ENCODE data around the gene UBA1.

DNA sequence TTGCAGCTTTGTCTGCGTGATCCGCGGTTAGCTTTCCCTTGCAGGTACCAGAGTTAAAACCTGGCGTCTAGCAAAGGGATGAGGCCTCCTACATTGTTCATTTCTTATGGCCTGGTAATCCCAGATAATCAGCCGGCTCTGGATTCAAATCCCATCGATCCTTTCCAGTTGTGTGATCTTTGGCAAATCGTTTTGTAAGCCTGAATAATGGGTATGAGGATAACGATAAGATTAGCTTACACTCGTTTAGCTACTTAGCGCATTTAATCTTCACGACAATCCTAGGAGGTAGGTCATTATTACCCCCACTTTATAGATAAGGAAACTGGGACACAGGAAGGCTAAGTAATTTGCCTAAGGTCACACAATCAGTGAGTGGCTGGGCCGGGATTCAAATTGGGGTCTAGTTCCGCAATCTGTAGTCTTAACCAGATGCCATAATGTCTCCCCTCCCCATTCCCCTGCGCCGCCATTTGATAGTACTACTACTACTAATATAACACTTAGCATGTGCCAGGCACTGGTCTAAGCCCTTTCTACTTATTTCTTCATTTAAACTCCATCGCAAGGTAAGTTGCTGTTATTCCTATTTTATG lies 1.7 kb upstream of the UBA1 start:
- TF ChIP-seq NFE2L2 (IDR thresholded peaks at IDR 0.05; ENCODE audit: low read length) (no peak), CAMTA2 (CRISPR knock-in tag; IDR thresholded peaks at IDR 0.05; ENCODE audit: borderline replicate concordance) (no peak), TCF12 (IDR thresholded peaks at IDR 0.05) (no peak), TCF12 (CRISPR knock-in tag; IDR thresholded peaks at IDR 0.05) (no peak), SOX5 (CRISPR knock-in tag; IDR thresholded peaks at IDR 0.05; ENCODE audit: borderline replicate concordance) (no peak), ZNF121 (CRISPR knock-in tag; IDR thresholded peaks at IDR 0.05) (no peak), CREB1 (IDR thresholded peaks at IDR 0.05) (no peak), CREB1 (CRISPR knock-in tag; IDR thresholded peaks at IDR 0.05) (no peak)
- TF ChIP-seq, protein P1, sequence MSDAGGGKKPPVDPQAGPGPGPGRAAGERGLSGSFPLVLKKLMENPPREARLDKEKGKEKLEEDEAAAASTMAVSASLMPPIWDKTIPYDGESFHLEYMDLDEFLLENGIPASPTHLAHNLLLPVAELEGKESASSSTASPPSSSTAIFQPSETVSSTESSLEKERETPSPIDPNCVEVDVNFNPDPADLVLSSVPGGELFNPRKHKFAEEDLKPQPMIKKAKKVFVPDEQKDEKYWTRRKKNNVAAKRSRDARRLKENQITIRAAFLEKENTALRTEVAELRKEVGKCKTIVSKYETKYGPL (CRISPR knock-in tag; IDR thresholded peaks at IDR 0.05) = no peak
